CD4-positive, alpha-beta T cell treated with Interleukin-12 subunit alpha and Interleukin-12 subunit beta, for 1 hour (primary cell): Measurements from ENCODE around the gene SRRT.

Experiments
- DNase-seq: peaks from one replicate; pipeline ENCODE4 v3.0.0-alpha.2; 2020

The SRRT gene

DNA sequence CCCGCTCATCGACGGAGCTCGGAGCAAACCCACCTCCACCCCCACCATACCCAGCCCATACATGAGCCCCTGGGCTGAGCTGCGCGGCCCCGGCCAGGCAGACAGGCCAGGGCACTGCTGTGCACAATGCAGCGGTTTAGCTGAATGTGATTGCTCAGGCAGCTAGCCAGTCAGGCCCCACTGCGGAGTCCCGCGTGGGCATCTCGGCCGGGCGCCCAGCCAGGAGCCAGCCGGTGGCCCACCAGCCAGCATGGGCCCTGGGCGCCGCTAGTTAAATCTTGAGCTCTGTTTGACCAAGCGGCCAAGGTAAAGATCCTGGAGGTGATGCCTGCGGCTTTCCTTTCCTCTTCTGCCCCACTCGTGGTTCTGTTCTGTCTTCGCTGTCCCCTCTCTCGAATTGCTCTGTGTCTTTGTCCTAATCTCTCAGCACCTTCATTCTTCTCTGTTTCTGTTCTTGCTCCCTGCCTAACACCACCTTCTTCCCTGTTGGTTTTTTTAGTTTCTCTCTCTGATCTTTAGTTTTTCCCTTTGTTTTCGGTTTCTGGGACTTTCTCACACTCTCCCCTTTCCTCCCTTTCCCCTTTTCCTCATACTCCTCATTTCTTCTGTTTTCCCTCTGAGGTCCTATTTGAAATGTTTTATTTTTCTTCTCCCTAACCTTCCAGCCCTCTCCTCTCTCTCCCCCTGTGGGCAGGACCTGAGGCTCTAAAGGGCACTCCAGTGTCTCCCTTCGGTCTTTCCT is 8.1 kb downstream of the SRRT start:
- DNase-seq, result no peak

DNA sequence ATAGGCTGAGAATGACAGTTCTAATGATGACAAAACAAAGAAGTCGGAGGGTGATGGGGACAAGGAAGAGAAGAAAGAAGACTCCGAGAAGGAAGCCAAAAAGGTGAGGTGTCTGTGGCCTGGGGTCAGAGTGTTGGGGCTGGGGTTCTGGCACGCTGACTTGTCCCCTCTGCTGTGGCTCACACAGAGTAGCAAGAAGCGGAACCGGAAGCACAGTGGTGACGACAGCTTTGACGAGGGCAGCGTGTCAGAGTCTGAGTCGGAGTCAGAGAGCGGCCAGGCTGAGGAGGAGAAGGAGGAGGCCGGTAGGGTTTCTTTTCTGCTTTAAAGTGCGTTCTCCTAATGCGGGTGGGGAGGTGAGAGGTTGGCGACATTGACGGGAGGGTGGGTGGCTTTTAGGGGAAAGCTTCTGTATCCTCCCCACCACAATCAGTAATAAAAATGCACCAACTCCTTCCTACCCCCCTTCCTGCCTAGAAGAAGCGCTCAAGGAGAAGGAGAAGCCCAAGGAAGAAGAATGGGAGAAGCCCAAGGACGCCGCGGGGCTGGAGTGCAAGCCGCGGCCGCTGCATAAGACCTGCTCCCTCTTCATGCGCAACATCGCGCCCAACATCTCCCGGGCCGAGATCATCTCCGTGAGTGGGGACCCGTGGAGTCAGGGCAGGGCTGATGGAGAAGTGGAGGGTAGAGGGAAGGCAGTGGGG is 10.0 kb downstream of the SRRT start:
- DNase-seq, result peak; percentile 73

GRCh38 chr7:100885440-100886141 is 10.7 kb downstream of the SRRT start:
- no peak for DNase-seq

- DNase-seq, result no peak
Measured at GRCh38 chr7:100886142-100886935, 11.4 kb downstream of the SRRT start.

GRCh38 chr7:100886936-100887515 is 12.1 kb downstream of the SRRT start:
- no peak for DNase-seq

DNA sequence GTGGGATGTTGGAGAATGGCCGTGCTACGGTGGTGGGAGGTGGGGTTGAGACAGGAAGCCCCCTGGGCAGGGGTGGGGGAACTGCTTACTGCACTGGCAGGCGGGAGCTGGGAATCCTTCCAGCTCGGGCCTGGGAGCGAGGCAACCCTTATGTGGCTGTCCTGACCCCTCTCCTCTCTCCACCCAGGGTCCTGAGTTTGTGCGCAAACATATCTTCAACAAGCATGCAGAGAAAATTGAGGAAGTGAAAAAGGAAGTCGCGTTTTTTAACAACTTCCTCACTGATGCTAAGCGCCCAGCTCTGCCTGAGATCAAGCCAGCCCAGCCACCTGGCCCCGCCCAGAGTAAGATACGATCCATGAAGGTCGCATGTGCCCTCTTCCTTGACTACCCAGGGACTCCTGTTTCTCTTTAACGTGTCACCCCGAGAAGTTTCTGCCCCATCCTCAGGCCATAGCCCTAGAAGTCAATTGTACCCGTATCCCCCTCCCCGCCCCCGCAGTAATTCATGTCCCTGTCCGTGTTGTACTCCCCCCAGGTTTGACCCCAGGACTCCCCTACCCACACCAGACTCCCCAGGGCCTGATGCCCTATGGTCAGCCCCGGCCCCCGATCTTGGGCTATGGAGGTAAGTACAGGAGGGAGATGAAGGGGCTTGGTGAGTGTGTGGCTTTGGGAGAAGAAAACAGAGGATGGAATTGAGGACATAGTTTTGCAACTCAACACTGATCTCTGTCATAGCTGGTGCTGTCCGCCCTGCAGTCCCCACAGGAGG is 12.8 kb downstream of the SRRT start:
- peak; percentile 73 for DNase-seq

DNA sequence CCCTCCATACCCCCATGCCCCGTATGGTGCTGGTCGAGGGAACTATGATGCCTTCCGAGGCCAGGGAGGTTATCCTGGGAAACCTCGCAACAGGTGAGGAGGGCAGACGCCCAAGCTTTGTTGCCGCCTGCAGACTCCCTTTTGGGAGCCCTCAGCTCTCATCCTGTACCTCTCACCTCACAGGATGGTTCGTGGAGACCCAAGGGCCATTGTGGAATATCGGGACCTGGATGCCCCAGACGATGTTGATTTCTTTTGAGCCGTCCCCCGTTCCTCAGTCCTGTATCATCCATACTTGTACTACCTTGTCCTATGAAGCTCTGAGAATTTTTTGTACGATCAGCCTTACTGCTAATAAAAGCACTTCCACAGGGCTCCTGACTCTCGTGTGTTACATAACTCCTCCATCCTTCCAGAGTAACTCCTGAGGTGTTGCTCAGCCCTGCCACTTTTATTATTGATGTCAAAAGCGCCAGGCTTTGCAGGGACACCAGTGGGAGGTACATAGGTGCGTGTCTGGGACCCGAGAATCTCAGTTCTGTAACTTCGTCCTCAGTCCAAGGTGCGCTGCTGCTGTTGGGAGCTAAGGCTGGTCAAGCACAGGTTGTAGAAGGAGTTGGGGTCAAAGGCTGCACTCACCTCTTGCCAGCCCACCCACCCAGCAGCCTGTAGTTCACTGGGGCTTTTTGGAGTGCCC is 13.5 kb downstream of the SRRT start:
- DNase-seq, result no peak

GRCh38 chr7:100888988-100889750 is 14.3 kb downstream of the SRRT start, which contains the start of gene UFSP1:
Gene UFSP1 (minus strand): TSS chr7:100889715. CDS start chr7:100889271, 444 bp downstream.
- no peak for DNase-seq

GRCh38 chr7:100890653-100891567 is 16.0 kb downstream of the SRRT start:
- no peak for DNase-seq

- DNase-seq, result no peak
Measured at GRCh38 chr7:100891568-100892247, 16.8 kb downstream of the SRRT start.

- no peak for DNase-seq
Measured at GRCh38 chr7:100892364-100893317, 17.7 kb downstream of the SRRT start.

DNA sequence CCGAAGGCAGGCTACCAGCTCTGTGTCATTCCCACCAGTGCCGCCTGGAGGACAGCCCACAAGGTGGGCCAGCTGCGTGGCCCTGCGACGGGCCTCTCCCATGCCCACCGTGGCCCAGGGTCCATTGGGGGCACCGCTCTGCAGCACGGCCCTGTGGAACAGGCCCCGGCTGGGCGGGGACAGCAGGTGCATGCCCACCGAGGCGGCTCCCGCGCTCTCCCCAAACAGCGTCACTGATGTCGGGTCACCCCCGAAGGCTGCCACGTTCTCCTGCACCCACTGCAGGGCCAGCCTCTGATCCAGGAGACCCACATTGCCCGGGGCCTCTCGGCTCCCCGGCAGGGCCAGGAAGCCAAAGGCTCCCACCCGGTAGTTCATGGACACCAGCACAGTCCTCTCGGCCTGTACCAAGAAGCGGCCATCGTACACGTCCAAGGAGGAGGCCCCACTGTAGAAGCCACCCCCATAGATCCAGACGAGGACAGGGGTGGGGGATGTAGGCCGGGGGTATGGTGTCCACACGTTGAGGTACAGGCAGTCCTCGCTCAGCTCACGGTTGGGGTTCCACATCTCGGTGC is 18.5 kb downstream of the SRRT start:
- no peak for DNase-seq

DNA sequence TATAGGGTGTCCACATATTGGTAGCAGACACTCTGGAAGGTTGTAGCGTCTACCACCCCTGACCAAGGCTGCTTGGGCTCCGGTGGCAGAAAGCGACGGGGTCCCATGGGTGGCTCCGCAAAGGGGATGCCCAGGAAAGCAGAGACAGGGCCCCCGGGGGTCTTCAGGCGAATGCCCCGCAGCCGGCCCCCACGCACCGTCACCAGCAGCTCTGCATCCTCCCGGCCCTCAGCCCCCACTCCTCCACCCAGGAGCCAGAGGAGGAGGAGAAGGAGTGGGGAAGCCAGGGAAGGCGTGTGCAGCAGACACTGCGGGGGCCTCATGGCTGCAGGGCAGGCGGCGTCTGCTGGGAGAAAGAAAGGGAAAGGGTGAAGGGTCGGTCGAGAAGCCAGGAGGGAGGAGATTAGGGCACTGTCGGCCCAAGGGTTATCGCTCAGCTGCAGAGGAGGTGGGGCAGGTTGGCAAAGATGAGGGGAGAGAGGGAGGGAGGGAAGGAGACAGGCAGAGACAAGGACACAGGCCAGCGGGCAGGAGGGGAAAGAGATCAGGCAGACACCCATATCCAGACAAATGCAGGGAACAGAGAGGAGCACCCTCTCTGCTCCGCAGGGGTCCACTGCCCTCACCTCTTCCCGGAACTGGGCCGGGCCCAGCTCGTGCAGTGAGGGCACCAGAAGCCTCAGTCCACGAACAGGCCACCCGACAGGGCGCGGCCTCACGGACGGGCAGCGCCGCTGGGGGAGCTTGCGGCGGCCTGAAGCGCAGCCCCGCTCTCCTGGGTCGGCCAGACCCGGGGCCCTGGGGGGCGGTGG is 19.2 kb downstream of the SRRT start:
- DNase-seq, result no peak

DNA sequence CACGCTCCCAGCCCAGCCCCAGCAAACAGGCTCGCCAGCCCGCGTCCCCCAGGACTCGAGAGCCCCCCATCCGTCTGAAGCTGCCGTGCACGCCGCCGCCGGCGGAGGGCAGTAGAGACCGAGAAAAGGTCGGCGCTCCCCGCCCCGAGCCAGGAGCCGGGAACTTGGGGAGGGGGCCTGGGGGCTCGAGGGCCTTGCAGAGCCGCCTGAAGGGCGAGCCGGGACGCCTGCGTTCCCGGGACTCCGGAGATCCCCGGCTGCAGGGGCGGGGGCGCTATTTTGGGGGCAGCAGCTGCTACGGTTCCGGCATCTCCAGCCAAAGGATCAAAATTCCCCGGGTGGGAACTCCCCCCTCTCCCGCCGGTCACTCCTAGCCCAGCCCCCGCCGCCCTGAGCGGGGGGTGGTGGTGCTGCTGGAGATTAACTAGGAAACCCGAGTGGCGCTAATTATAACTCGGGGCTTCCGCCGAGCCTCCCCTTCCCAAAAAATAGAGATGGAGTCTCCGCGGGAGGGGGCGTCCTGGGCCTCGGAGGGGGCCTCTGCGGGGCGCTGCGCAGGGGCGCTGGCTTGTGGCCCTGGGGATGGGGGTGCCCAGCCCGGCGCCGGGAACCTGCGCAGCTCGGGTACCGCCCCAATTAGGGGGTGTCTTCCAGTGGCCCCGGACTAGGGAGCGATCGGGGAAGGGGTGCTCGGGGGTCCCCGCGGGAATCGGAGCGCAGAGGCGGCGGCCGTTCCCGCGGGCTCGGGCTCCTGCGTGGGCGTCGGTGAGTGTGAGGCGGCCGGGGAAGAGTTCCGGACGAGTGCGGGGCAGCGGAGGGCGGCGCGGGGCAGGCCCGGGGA is 20.2 kb downstream of the SRRT start:
- peak; percentile 55 for DNase-seq

GRCh38 chr7:100895701-100895955 is 20.7 kb downstream of the SRRT start, which contains the start of gene ACHE:
Gene ACHE (minus strand): TSS chr7:100895888. CDS start chr7:100894232, 1,656 bp downstream.
- no peak for DNase-seq
